ENCODE results near the gene POLN. TPM values are rescaled to one million over a fixed set of nuclear protein-coding genes. Genes with fewer than 3 reads are reported as not detected.

The POLN gene
- total RNA-seq, 1 donor from 2014 or later: 8.4 TPM

DNA sequence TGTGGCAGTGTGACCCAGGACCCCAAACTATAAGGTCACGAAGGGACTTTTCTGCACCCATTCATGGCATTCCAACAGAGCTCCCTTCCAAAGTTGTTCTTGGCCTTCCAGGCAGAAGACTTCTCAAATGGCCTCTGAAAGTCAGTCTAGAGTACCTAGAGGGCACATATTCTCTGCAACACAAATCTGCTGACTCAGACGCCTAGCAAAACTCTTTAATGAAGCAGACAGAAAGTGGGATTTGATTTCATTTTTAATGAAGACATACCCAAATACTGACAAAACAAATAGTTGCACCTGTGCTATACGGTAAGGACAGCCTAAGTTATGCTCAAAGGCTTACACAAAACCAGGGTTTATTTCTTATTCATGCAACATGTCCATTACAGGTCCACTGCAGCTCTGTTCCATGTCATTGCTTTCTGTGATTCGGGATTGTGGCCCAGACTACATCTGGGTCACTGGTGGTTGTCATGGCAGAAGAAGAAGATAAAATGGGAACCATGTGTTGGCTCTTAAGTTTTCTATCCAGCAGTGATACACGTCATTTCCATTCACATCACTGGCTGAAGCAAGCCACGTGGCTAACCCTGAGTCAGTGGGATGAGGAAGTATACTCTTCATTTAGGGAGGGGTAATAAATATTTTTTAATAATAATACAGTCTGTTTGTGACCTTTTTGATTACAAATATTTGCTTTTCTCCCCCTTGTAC is 125.1 kb downstream of the POLN start:
- DNase-seq (ENCODE audit: low spot score): no peak

DNA sequence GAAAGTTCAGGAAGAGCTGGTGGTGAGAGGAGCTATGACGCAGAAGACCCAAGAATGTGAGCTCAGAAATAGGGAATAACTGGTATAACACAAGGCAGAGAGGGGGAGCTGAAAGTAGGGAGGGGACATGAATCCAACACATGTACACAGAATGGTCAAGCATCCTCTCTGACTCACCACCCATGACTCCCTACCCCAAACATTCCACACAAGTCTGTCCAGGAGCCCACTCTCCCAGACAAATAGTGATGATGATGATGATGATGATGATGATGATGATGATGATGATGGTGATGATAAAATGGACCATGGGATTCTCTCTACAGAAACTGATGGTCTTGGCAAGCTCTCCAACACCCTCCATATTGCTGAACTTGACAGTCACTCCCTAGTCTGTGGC is 136.4 kb downstream of the POLN start:
- DNase-seq (ENCODE audit: low spot score): no peak

DNA sequence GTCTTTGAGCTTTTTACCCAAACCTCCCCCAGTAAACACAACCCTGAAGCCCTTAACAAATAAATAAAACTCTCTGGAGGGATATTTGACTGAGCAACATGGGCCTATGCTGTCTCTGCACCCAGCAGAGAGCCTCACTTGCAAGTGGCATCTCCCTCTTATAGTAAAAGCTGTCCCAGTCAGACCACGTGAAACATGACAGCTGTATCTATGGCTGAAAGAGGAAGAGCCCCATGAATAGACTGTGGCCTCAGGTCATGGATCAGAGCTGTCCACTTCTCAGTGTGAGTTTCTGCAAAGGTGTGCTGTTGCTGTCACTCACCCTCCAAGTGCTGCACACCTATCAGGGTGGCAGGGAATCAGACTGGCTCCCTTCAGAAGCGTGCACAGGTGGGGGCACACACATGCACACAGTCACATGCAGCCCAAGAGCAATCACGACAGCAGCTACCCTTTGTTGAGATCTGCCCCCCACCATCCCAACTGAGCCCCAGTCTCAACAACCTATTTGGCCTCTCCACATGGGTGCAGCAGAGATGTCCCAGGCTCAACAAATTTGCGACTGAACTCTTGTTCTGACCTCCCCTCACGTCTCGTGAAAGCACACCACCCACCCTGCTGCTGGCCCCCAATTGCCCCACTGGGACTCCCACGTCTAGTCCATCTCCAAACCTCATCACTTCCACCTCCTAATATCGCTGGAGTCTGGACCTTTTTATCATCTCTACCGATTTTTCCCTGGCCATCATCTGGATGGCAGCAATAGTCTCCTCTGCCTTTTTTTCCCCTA is 137.2 kb downstream of the POLN start:
- no peak for DNase-seq (ENCODE audit: low spot score)

- DNase-seq (ENCODE audit: low spot score): no peak
Measured at GRCh38 chr4:2103843-2104547, 137.9 kb downstream of the POLN start.

GRCh38 chr4:2103127-2103842 is 138.6 kb downstream of the POLN start:
- DNase-seq (ENCODE audit: low spot score): no peak

DNA sequence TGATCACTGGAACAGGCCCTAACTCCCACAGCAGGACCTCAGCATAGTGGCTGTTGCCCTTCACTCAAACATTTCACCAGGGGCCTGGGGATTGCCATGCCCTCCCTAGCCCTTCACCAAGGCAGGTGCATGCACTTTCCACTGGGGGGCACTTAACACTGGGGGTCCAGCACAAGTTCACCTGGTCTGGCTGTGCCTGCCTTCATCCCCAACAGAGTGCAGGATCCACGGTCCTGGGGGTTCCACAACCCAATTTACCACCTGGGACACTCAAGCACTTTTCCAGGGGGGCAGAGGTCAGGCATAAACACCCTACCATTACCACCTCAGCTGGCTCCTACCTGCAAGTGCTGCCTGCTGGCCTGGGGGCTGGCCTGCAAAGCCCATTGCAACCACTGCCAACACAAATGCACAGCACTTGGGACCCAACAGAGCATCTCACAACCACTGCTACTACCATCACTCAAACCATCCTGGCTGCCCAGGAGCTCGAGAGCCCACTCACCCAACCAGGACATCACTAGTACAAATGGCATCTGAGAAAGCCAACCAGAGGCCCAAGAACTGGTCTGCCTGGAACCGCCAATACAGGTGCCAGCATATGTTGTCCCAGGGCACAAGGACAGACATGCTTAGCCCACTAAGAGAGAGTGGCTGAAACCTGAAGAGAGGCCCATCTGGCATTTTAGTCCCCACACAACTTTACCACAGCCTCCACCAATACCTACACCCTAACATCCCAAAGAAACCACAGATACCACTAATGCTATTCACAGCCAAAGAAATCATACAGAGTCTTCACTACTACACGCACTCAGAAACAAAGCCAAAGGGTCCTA is 139.7 kb downstream of the POLN start:
- no peak for DNase-seq (ENCODE audit: low spot score)

DNA sequence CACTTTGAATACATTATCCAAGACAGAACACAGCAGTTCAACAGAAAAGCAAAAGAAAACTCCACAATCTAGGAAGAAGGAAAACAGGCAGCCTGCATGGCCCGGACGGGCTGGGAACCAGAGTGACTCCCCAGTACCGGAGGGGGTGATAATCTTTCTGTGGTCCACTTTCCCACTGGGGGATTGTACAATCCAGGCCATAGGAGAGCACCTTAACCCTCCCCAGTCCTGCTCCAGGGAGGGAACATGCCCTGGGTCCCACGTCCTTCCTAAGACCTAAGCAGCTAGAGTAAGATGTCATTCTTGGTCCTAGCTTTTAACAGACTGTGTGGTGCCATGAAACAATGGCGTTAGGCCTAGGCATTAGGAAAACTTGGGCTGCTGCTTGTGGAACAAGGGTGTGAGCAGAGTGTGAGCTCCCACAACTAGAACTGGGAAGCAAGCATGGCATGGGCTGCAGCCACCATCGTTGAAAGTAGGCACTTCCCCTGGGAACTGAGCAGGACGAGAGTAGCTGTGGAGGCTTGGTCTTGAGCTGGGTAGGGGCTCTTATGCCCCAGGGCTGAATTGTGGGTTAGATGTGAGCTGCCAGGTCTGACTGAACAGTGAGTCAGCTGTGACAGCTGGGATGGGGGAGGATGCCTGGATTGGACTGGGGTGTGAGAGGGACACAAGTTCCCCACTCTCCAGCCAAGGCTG is 140.4 kb downstream of the POLN start:
- DNase-seq (ENCODE audit: low spot score): no peak

GRCh38 chr4:2096073-2096609 is 145.8 kb downstream of the POLN start:
- DNase-seq (ENCODE audit: low spot score): no peak

GRCh38 chr4:2095236-2096072 is 146.5 kb downstream of the POLN start:
- no peak for DNase-seq (ENCODE audit: low spot score)

DNA sequence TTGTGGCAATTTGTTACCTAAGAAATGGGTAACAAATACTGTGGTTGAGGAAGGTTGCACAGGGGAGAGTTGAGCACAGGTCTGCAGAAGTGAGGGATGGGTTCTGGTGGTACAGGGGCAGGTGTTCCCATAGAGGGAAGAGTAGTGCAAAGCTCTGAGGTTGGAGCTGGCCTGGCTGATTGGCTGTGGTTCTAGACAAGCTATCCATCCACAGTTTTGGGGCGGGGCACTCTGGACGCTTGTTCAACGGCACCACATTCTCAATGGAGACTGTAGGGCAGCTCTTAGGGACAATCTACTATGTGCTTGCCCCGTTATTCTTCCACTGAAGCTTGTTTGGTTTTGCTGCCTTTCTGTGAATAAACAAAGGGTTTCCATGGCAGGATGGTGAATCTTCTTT is 147.4 kb downstream of the POLN start:
- no peak for DNase-seq (ENCODE audit: low spot score)

- no peak for DNase-seq (ENCODE audit: low spot score)
Measured at GRCh38 chr4:2093265-2093664, 148.7 kb downstream of the POLN start.

DNA sequence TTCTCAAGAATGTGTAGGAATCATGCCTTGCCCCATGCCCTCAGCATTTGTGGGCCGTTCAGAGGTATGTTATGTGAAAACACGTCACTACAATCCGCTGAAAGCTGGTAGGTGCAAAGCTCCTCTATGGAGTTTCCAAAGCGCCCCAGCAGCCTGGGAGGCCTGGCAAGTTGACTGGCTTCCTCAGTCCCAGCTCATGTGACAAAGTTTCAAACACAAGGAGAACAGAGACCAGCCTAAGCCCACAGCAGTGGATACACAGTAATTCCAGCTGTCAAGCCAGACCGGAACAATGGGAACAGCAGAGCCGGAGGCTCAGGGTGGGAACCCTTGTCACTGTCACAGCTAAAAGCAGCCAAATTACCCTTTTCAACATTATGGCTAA is 149.3 kb downstream of the POLN start:
- no peak for DNase-seq (ENCODE audit: low spot score)

DNA sequence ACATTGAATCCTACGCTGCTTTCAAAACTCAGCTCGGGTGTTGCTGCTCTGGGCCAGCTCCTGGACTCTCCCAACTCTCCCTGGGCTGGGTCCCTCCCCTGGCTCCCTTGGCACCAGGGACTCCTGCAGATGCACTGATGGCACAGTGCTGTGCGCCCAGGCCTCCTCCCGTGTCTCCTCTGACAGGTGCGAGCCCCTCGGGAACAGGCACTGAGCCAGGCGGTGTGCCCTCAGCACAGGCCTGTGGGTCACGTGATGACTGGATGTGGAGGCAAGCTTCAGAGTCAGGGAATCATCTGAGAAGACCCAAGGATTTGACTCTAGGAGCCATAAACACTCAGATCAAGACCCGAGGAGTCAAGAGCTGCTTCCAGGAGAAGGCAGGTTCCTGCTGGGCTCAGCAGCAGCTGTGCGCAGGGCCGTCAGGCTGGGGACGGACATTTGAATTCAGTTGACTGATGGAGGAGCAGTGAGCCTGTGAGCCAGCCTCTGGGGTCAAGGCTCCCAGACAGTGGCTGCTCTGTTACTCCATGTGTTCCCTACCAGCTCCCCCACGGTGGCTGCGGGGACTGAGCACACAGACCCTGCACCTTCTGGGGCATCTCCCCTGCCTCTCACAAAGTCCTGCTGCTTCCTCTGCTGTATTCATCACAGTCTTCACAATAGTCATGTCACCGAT is 149.8 kb downstream of the POLN start:
- no peak for DNase-seq (ENCODE audit: low spot score)

GRCh38 chr4:2090642-2091041 is 151.3 kb downstream of the POLN start:
- no peak for DNase-seq (ENCODE audit: low spot score)

GRCh38 chr4:2089222-2089621 is 152.7 kb downstream of the POLN start:
- DNase-seq (ENCODE audit: low spot score): no peak

DNA sequence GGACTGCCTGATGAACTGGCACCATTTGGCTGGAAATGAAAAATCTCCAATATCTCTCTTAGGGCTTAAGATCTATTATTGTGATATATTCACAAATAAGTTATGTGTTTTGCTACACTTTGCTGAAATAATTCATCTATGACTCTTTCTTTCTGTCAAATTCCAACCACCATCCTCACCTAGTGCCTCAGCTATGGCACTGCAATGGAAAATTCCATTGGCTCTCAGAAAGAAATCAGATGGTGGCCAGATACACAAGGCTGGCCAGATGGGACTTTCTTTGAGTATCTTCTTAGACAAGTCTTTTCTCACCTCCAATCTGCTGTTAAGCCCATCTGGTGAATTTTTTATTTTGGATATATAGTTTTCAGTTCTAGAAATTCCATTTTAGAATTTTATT is 154.8 kb downstream of the POLN start:
- DNase-seq (ENCODE audit: low spot score): no peak

DNA sequence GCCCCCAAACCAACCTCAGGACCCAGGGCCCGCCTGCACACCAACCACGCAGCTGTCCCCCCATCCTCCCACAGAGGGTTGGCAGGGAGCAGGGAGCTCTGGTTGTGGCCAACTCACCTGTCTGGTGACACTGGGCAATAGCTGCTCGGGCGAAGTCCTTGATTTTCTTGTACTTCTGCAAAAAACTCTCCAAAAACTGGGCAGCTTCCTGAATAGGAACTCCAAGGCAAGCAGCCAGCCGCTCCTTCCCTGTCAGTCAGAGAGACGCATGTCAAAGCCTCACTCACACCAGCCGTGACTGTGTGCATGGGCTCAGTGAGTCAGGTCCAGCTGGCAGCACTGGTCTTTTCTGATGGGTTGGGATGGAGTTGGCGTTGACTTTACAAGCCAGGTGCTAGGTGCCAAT is 156.4 kb downstream of the POLN start:
- no peak for DNase-seq (ENCODE audit: low spot score)

GRCh38 chr4:2084316-2084715 is 157.6 kb downstream of the POLN start:
- no peak for DNase-seq (ENCODE audit: low spot score)

DNA sequence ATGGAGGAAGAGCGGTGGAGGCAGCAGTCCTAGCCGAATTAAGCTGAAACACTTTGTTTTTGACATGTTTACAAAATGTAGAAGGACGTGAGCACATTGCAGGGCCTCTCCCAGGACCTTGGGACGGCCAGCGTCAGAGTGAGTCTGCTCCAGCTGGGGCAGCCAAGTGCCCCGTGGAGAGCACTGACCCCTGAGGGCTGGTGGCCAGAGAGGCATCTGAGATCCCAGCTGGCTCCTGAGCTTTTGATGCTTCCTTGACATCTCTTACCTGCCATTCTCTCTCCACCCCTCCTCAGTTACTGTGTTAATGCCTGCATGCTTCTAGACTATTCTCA is 158.1 kb downstream of the POLN start:
- no peak for DNase-seq (ENCODE audit: low spot score)

All from umbilical cord (tissue), 2 donors.